Rectal smooth muscle tissue (tissue), 1 donor: ENCODE measurements around the gene PHACTR3.
"Not testable (repeated sequence)": the region's sequence is repeated elsewhere in the genome, so short reads cannot be mapped to it uniquely, and the experiment has no call there.

ENCODE experiments used
- H3K27ac ChIP-seq: one replicate; pipeline ENCODE4 v1.7.0; 2013; ENCODE audit warnings: low read depth, low read length, inconsistent platforms
- H3K27me3 ChIP-seq: one replicate; pipeline ENCODE4 v1.7.0; 2013; ENCODE audit warnings: low read length; ENCODE audit not compliant: control insufficient read depth, insufficient read depth
- H3K36me3 ChIP-seq: one replicate; pipeline ENCODE4 v1.7.0; 2013; ENCODE audit warnings: low read length; ENCODE audit not compliant: control insufficient read depth, insufficient read depth
- H3K4me1 ChIP-seq: one replicate; pipeline ENCODE4 v1.7.0; 2013; ENCODE audit warnings: low read length; ENCODE audit not compliant: control insufficient read depth, insufficient read depth
- H3K4me3 ChIP-seq: one replicate; pipeline ENCODE4 v1.7.0; 2013; ENCODE audit warnings: low read length
- H3K9ac ChIP-seq: one replicate; pipeline ENCODE4 v1.7.0; 2013; ENCODE audit warnings: low read length

PHACTR3 gene

DNA sequence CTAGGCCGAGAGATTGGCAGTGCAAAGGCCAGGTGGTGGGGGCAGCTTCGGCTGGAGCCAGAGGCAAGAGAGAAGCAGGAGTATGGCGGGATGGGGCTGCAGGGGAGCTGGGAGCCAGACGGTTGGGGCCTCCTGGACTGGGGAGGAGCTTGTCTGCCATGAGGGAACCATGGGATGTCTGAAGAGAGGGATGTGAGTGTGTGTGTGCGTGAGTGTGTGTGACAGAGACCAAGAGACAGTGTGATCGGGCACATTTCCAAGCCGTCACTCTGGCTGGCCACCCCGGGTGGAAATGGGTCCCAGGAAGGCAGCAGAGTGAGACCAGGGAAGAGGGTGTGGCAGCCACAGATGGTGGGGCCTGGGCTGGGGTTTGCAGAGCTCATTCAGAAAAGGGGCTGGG is 13.8 kb downstream of the PHACTR3 start:
- no peak overlapping the region for H3K9ac ChIP-seq
- H3K27ac ChIP-seq: no peak overlapping the region
- peaks cover 3% of the 10 kb centered on the region for H3K27me3 ChIP-seq
- no peak overlapping the region for H3K4me3 ChIP-seq
- no peaks in the 10 kb centered on the region for H3K4me1 ChIP-seq
- H3K36me3 ChIP-seq: no peaks in the 10 kb centered on the region

- not testable (repeated sequence) for H3K9ac ChIP-seq, H3K4me1 ChIP-seq
Measured at GRCh38 chr20:59618585-59618984, 14.2 kb downstream of the PHACTR3 start.

GRCh38 chr20:59620860-59621505 is 16.6 kb downstream of the PHACTR3 start:
- Histone ChIP-seq H3K36me3 (no peaks in the 10 kb centered on the region), H3K27ac (no peak overlapping the region), H3K9ac (no peak overlapping the region), H3K27me3 (peaks cover 3% of the 10 kb centered on the region), H3K4me3 (no peak overlapping the region), H3K4me1 (no peaks in the 10 kb centered on the region)

More at GRCh38 chr20:59618585-59618984, 14.2 kb downstream of the PHACTR3 start:
- not testable (repeated sequence) for H3K4me3 ChIP-seq, H3K27me3 ChIP-seq, H3K36me3 ChIP-seq, H3K27ac ChIP-seq

- no peaks in the 10 kb centered on the region for H3K4me1 ChIP-seq
- no peak overlapping the region for H3K27ac ChIP-seq
- H3K36me3 ChIP-seq: no peaks in the 10 kb centered on the region
- peaks cover 3% of the 10 kb centered on the region for H3K27me3 ChIP-seq
- H3K4me3 ChIP-seq: no peak overlapping the region
- H3K9ac ChIP-seq: no peak overlapping the region
Measured at GRCh38 chr20:59622496-59622895, 18.2 kb downstream of the PHACTR3 start.

GRCh38 chr20:59623133-59623532 is 18.8 kb downstream of the PHACTR3 start:
- no peak overlapping the region for H3K4me3 ChIP-seq
- no peaks in the 10 kb centered on the region for H3K36me3 ChIP-seq
- no peaks in the 10 kb centered on the region for H3K4me1 ChIP-seq
- H3K9ac ChIP-seq: no peak overlapping the region
- H3K27me3 ChIP-seq: peaks cover under 1% of the 10 kb centered on the region
- no peak overlapping the region for H3K27ac ChIP-seq

DNA sequence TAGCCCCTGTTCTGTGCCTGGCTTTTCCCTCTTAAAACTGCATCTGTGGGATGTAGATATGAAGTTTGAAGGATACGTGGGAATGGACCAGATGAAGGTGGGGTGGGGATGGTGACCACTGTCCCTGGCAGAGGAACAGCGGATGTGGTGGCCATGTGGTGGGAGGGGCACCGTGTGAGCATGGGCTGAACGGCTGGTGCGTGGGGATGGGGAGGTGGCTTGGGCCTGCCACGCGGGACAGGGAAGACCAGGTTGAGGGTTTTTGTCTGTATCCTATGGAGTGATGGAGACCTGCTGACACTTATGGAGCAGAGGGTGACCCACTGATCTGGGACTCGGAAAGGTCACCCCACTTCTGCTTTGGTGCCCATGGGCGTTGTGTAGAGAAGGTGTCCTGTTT is 19.2 kb downstream of the PHACTR3 start:
- H3K4me3 ChIP-seq: no peak overlapping the region
- no peaks in the 10 kb centered on the region for H3K36me3 ChIP-seq
- no peaks in the 10 kb centered on the region for H3K4me1 ChIP-seq
- H3K9ac ChIP-seq: no peak overlapping the region
- no peak overlapping the region for H3K27ac ChIP-seq
- no peaks in the 10 kb centered on the region for H3K27me3 ChIP-seq

DNA sequence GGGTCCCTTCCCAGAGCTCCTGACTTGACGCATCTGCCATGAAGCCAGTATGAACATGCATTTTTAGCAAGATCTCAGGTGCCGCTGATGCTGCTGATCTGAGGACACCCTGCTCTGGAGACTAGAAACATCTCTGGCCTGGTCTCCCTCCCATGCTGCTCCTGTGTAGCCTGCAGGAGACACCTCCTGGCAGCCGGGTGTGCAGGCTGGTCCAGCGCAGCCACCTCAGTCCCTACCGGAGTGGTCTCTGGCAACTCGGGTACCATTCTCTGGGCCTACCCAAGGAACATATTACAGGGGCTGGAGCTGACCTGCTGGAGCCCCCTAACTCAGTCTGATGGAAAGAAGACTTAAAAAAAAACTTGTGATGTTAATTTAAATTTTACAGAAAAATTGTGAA is 20.1 kb downstream of the PHACTR3 start:
- no peak overlapping the region for H3K9ac ChIP-seq
- H3K27ac ChIP-seq: no peak overlapping the region
- no peaks in the 10 kb centered on the region for H3K27me3 ChIP-seq
- H3K4me3 ChIP-seq: no peak overlapping the region
- H3K36me3 ChIP-seq: no peaks in the 10 kb centered on the region
- no peaks in the 10 kb centered on the region for H3K4me1 ChIP-seq

DNA sequence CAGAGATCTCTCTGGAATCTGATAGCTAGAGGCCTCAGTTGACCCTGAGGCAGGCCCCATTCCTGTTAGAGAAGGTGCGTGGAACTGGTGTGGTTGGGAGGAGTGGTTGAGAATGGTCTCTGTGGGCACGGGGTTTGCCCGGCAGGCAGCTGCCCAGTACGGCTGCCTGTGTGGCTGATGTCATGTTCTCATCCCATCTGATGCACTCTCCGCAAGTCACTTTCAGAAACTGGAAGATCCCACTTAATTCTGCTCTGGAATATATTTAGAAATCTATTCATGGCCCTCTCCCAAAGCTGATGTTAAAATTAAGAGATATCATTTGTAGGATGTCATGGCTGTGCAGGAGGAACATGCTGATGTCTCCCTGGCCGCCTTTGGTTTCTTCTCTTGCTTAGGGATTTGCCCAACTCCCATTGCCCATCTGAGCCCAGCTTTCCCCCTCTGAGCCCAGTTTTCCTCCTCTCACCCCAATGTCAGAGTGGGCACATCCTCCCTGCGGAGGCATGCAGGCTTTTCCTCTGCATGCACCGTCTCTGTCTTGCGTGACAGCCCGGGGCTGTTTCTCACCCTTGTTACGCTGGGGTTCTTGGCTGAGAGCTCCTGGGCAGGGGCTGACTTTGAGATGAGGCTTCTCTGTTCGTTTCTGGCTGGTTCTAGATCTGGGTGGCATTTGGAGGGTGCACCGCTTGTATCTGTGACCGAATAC is 21.0 kb downstream of the PHACTR3 start:
- H3K36me3 ChIP-seq: no peaks in the 10 kb centered on the region
- no peaks in the 10 kb centered on the region for H3K4me1 ChIP-seq
- no peaks in the 10 kb centered on the region for H3K27me3 ChIP-seq
- no peak overlapping the region for H3K4me3 ChIP-seq
- H3K9ac ChIP-seq: no peak overlapping the region
- no peak overlapping the region for H3K27ac ChIP-seq

DNA sequence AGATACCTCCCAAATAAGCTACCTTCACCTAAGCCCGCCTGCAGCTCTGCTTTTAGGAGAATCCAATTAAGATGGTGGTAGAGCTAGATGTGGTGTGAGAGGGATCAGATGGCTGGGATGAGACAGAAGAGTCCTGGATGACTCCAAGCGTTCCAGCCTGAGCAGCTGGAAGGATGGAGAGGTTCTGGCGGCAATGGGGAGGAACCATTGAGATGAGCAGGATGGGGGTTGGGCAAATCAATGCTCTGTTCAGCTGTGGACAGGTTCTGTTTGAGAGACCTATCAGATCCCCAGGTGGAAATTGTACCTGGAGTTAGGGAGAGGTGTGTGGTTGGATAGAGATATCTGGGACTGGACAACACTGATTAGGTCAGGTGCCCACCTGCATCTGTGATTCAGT is 23.0 kb downstream of the PHACTR3 start:
- peaks cover 2% of the 10 kb centered on the region for H3K27me3 ChIP-seq
- no peaks in the 10 kb centered on the region for H3K4me1 ChIP-seq
- no peak overlapping the region for H3K9ac ChIP-seq
- H3K36me3 ChIP-seq: no peaks in the 10 kb centered on the region
- no peak overlapping the region for H3K4me3 ChIP-seq
- H3K27ac ChIP-seq: no peak overlapping the region

DNA sequence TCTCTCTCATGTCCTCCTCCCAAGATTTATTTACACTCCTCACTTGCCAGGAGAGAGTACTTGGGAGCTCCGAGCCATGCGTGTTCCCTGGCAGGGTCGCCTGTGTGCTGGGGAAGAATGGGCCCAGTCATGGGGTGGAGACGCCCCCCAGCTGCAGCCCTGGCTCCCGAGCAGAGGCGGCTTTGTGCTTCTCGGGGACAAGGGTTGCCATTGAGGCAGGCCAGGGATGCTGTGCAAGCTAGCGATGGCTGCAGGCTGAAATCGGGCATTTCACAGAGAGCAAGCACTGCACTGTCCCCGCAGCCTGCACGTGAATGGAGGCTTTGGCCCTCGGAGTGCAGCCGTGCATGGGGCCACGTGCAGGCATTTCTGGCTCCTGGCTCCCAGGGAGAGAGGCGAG is 23.8 kb downstream of the PHACTR3 start:
- Histone ChIP-seq H3K4me3 (no peak overlapping the region), H3K36me3 (no peaks in the 10 kb centered on the region), H3K4me1 (no peaks in the 10 kb centered on the region), H3K27me3 (peaks cover 2% of the 10 kb centered on the region), H3K27ac (no peak overlapping the region), H3K9ac (no peak overlapping the region)

DNA sequence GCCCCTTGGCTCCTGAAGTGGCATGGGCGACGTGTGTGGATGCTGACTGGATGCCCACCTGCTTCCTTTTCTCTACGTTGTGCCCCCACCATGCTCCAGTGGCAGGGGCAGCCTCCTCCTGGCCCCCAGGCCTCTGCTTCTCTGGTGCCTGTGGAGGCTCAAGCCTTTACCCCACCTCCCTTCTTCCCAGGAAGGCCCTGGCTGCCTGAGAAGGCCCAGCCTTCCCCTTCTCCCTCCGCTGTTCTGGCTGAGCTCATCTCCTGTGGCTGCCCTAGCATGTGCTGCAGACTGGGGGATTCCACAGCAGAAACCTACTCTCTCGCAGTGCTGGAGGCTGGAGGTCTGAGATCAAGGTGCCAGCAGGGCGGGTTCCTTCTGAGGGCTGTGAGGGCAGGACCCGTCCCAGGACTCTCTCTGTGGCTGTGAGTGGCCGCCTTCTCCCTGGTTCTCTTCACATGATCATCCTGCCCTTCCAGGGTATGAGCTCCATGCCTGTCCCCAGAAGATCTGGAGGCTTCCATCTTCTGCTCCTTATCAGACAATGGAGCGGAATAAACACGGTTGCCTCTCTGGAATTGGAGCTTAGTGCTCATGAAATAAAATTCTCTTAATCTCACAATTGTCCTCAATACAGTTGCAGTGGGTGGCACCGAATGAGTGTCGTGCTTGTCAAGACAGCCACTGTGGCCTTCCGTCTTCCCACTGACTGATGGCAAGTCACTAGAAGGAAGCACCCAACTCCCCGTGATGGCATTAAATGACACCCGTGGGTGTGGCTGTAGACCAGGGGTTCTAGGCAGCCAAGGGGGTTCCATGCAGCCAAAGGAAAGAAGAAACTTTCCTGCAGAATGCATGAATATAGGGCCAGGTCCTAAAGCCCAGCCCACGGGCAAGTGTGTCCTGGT is 25.1 kb downstream of the PHACTR3 start:
- no peak overlapping the region for H3K27ac ChIP-seq
- no peak overlapping the region for H3K9ac ChIP-seq
- no peaks in the 10 kb centered on the region for H3K4me1 ChIP-seq
- peaks cover 2% of the 10 kb centered on the region for H3K27me3 ChIP-seq
- H3K4me3 ChIP-seq: no peak overlapping the region
- no peaks in the 10 kb centered on the region for H3K36me3 ChIP-seq

DNA sequence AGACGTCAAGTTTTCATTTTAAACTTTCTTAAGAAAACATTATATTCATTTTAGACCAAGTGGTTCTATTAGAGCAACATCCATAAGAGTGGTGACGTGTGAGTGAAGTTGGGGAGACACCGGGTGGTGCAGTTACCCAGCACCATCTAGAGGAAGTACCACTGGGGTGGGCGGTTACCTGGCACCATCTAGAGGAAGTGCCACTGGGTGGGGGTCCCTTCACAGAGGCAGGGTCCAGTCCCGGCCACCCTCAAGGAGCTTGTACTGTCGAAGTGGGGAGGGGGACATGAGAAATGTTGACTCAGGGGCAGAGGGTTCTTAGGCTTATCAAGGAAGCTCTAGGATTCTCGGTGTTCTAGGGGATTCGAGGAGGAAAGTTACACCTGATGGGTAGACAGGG is 26.2 kb downstream of the PHACTR3 start:
- no peaks in the 10 kb centered on the region for H3K36me3 ChIP-seq
- H3K9ac ChIP-seq: no peak overlapping the region
- no peak overlapping the region for H3K4me3 ChIP-seq
- no peaks in the 10 kb centered on the region for H3K4me1 ChIP-seq
- H3K27ac ChIP-seq: no peak overlapping the region
- peaks cover 2% of the 10 kb centered on the region for H3K27me3 ChIP-seq
